A549 (cell line): ENCODE measurements around the gene TMEM129.

Experiments used
- CBX2 ChIP-seq: fragments of 200-600 bp; sonication (generic); IDR thresholded peaks from 2 replicates; pipeline ENCODE4 v1.6.1; 2016; ENCODE audit warnings: low read depth, mild to moderate bottlenecking, borderline replicate concordance
- CEBPB ChIP-seq, 2 experiments: fragments of >200 bp in 1 of 2; sonication (Bioruptor Twin) in 1 of 2; formaldehyde crosslinking in 1 of 2; IDR thresholded peaks; 2 replicates each; pipeline ENCODE4 v1.6.1; 2012 to 2016
- EP300 ChIP-seq, 2 experiments: fragments of >200 bp; sonication (Bioruptor Twin); formaldehyde crosslinking; IDR thresholded peaks; 2 replicates in 1 of 2; 3 replicates in 1 of 2; pipeline ENCODE4 v1.6.1; 2016 to 2017
- MAX ChIP-seq: IDR thresholded peaks from 2 replicates; pipeline ENCODE4 v1.6.1; 2012
- POLR2A ChIP-seq: IDR thresholded peaks from 2 replicates; pipeline ENCODE4 v1.6.1; 2012; ENCODE audit warnings: mild to moderate bottlenecking, low read length
- POLR2AphosphoS2 ChIP-seq: conservative IDR thresholded peaks from 2 replicates; pipeline ENCODE4 v1.6.1; 2012; ENCODE audit warnings: low read length, improper control_type of control experiment, inconsistent platforms
- RAD21 ChIP-seq, 2 experiments: fragments of >200 bp in 1 of 2; sonication (Bioruptor Twin) in 1 of 2; formaldehyde crosslinking in 1 of 2; IDR thresholded peaks in 1 of 2; conservative IDR thresholded peaks in 1 of 2; 2 replicates in 1 of 2; 3 replicates in 1 of 2; pipeline ENCODE4 v1.6.1; 2012 to 2018; ENCODE audit warnings: inconsistent platforms in 1 of 2
- RFX5 ChIP-seq: fragments of 450-650 bp; IDR thresholded peaks from 2 replicates; pipeline ENCODE4 v1.7.1; 2014; ENCODE audit warnings: antibody characterized with exemption, mild to moderate bottlenecking, moderate library complexity
- SREBF2 ChIP-seq: fragments of 450-650 bp; IDR thresholded peaks from 2 replicates; pipeline ENCODE4 v1.6.1; 2014; ENCODE audit warnings: mild to moderate bottlenecking, moderate library complexity
- ZFP36 ChIP-seq: fragments of 450-650 bp; IDR thresholded peaks from 2 replicates; pipeline ENCODE4 v1.6.1; 2014; ENCODE audit warnings: borderline replicate concordance; ENCODE audit not compliant: partially characterized antibody
- ZNF302 ChIP-seq: fragments of 250-450 bp; sonication (Bioruptor Pico); IDR thresholded peaks from 2 replicates; pipeline ENCODE4 v1.9.0; 2021; ENCODE audit warnings: inconsistent platforms, mild to moderate bottlenecking, moderate library complexity
- TF ChIP-seq, protein P1 (sequence below): fragments of >200 bp; sonication (Bioruptor Twin); formaldehyde crosslinking; IDR thresholded peaks from 3 replicates; pipeline ENCODE4 v1.5.1; 2016
- TF ChIP-seq, protein P2 (sequence below): fragments of 200-600 bp; sonication (generic); IDR thresholded peaks from 2 replicates; pipeline ENCODE4 v1.6.1; 2016; ENCODE audit warnings: antibody characterized with exemption, mild to moderate bottlenecking, moderate library complexity

DNA sequence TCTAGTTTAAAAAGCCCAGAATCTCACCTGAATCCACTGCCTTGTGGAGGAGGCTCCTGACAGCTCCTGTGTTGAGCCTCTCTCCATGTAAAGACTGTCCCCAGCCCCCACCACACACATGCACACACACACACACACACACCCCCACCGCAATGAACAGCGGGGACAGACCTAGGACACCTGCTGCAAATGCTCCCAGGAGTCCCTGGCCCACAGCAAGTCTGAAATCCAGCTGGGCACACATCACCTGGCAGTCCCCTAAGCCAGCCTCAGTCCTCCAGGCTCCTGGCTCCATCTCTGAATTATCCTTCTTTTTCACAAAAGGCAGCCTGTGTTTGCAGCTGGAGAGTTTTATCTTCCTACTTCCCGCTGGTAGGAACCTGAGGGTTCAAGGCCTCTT lies 30.4 kb downstream of the TMEM129 start:
- TF ChIP-seq, protein P1, sequence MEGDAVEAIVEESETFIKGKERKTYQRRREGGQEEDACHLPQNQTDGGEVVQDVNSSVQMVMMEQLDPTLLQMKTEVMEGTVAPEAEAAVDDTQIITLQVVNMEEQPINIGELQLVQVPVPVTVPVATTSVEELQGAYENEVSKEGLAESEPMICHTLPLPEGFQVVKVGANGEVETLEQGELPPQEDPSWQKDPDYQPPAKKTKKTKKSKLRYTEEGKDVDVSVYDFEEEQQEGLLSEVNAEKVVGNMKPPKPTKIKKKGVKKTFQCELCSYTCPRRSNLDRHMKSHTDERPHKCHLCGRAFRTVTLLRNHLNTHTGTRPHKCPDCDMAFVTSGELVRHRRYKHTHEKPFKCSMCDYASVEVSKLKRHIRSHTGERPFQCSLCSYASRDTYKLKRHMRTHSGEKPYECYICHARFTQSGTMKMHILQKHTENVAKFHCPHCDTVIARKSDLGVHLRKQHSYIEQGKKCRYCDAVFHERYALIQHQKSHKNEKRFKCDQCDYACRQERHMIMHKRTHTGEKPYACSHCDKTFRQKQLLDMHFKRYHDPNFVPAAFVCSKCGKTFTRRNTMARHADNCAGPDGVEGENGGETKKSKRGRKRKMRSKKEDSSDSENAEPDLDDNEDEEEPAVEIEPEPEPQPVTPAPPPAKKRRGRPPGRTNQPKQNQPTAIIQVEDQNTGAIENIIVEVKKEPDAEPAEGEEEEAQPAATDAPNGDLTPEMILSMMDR, result no peak
- TF ChIP-seq, protein P2, sequence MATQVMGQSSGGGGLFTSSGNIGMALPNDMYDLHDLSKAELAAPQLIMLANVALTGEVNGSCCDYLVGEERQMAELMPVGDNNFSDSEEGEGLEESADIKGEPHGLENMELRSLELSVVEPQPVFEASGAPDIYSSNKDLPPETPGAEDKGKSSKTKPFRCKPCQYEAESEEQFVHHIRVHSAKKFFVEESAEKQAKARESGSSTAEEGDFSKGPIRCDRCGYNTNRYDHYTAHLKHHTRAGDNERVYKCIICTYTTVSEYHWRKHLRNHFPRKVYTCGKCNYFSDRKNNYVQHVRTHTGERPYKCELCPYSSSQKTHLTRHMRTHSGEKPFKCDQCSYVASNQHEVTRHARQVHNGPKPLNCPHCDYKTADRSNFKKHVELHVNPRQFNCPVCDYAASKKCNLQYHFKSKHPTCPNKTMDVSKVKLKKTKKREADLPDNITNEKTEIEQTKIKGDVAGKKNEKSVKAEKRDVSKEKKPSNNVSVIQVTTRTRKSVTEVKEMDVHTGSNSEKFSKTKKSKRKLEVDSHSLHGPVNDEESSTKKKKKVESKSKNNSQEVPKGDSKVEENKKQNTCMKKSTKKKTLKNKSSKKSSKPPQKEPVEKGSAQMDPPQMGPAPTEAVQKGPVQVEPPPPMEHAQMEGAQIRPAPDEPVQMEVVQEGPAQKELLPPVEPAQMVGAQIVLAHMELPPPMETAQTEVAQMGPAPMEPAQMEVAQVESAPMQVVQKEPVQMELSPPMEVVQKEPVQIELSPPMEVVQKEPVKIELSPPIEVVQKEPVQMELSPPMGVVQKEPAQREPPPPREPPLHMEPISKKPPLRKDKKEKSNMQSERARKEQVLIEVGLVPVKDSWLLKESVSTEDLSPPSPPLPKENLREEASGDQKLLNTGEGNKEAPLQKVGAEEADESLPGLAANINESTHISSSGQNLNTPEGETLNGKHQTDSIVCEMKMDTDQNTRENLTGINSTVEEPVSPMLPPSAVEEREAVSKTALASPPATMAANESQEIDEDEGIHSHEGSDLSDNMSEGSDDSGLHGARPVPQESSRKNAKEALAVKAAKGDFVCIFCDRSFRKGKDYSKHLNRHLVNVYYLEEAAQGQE, result no peak
- TF ChIP-seq RAD21 (conservative IDR thresholded peaks at IDR 0.05 in 1 of 2, IDR thresholded peaks at IDR 0.05 in 1 of 2) (no peak), ZNF302 (CRISPR knock-in tag) (no peak), POLR2A (no peak), CBX2 (no peak), RFX5 (no peak), SREBF2 (no peak), ZFP36 (no peak), CEBPB (IDR thresholded peaks at IDR 0.05) (no peak), MAX (no peak), POLR2AphosphoS2 (no peak), EP300 (IDR thresholded peaks at IDR 0.05) (no peak)
